Central memory CD8-positive, alpha-beta T cell (primary cell): ENCODE results near the gene TANGO2.
"Not testable (repeated sequence)": the region's sequence is repeated elsewhere in the genome, so short reads cannot be mapped to it uniquely, and the experiment has no call there.

Source experiments
- ATAC-seq: fragments of 150-1000 bp; cut with Tn5 transposase; replicated peaks from 2 replicates; pipeline ENCODE4 v1.10.0; 2022; ENCODE audit warnings: mild to moderate bottlenecking, moderate FRiP score, moderate number of reproducible peaks; ENCODE audit not compliant: poor library complexity, severe bottlenecking; ENCODE audit errors: extremely low read depth
- DNase-seq, 2 donors: peaks; one replicate each; pipeline ENCODE4 v3.0.0; 2021; ENCODE audit warnings: low spot score in 2 of 2
- H3K27ac Mint-ChIP-seq: one replicate; pipeline ENCODE4 v1.8.0; 2022; ENCODE audit warnings: low read depth, mild to moderate bottlenecking, moderate library complexity, mixed read lengths
- H3K27me3 Mint-ChIP-seq: one replicate; pipeline ENCODE4 v1.8.0; 2022; ENCODE audit warnings: mixed read lengths
- H3K36me3 Mint-ChIP-seq: one replicate; pipeline ENCODE4 v1.8.0; 2022; ENCODE audit warnings: mild to moderate bottlenecking, moderate library complexity, mixed read lengths; ENCODE audit not compliant: insufficient read depth
- H3K4me1 Mint-ChIP-seq: one replicate; pipeline ENCODE4 v1.8.0; 2022; ENCODE audit warnings: mixed read lengths
- H3K4me3 Mint-ChIP-seq: one replicate; pipeline ENCODE4 v1.8.0; 2022; ENCODE audit warnings: mild to moderate bottlenecking, moderate library complexity, mixed read lengths
- H3K9me3 Mint-ChIP-seq: one replicate; pipeline ENCODE4 v1.8.0; 2022; ENCODE audit warnings: mixed read lengths

Gene TANGO2

DNA sequence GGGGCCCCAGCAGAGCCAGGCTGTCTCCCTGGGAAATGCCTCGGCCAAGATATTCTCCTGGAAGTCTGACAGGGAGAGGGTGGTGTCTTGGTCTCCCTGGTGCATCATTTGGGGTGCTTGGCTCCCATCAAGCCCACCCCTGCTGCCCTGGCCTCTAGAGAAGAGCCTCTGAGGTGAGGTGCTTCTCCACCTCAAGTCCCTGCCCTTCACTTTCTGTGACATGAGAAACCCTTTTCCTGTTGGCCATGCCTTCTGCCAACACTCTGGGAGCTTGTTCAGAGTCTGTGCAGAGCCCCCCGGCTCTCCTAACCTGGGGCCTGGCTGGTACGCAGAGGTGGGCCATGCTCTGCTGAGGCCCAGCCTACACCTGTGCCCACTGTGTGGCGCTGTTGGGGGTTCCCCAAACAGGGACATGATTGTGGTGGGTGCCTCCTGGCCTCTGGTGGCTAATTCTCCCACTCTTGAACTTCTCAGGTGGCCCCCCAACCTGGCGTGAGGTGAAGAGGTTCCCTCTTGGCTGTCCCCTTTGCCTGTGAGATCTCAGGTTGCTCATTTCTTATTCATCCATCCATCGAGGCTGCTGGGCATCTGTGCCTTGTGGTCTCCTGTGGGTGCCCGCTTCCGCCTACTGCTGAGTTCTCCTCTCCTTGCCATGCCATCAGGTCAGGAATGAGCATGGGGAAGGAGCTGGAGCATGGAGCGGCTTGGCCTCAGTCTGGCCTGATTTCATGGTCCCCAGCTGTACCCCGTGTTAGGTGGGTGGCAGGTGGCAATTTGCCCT, 40.0 kb downstream of the TANGO2 start:
- DNase-seq (no peak), ATAC-seq (peak; percentile 43)
- Mint-ChIP-seq H3K36me3 (peaks cover 13% of the 10 kb centered on the region), H3K4me1 (peaks cover 17% of the 10 kb centered on the region), H3K9me3 (no peaks in the 10 kb centered on the region), H3K27ac (no peak overlapping the region), H3K27me3 (no peaks in the 10 kb centered on the region), H3K4me3 (no peak overlapping the region)

DNA sequence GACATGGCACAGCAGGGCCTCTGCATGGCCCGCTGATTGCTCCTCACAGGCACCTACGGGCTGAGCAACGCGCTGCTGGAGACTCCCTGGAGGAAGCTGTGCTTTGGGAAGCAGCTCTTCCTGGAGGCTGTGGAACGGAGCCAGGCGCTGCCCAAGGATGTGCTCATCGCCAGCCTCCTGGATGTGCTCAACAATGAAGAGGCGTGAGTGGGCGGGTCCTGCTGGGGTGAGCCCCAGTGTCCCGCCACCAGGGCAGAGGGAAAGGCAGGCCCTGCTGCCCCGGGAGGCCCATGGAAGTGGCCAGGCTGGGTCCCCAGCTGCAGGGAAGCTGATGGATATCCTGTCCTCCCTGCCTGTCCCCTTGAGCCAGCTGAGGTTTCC, 40.6 kb downstream of the TANGO2 start:
- no peak overlapping the region for H3K27ac Mint-ChIP-seq
- peaks cover 13% of the 10 kb centered on the region for H3K36me3 Mint-ChIP-seq
- peaks cover 17% of the 10 kb centered on the region for H3K4me1 Mint-ChIP-seq
- DNase-seq (no peak), ATAC-seq (no peak)
- H3K9me3 Mint-ChIP-seq, result no peaks in the 10 kb centered on the region
- no peak overlapping the region for H3K4me3 Mint-ChIP-seq
- no peaks in the 10 kb centered on the region for H3K27me3 Mint-ChIP-seq

DNA sequence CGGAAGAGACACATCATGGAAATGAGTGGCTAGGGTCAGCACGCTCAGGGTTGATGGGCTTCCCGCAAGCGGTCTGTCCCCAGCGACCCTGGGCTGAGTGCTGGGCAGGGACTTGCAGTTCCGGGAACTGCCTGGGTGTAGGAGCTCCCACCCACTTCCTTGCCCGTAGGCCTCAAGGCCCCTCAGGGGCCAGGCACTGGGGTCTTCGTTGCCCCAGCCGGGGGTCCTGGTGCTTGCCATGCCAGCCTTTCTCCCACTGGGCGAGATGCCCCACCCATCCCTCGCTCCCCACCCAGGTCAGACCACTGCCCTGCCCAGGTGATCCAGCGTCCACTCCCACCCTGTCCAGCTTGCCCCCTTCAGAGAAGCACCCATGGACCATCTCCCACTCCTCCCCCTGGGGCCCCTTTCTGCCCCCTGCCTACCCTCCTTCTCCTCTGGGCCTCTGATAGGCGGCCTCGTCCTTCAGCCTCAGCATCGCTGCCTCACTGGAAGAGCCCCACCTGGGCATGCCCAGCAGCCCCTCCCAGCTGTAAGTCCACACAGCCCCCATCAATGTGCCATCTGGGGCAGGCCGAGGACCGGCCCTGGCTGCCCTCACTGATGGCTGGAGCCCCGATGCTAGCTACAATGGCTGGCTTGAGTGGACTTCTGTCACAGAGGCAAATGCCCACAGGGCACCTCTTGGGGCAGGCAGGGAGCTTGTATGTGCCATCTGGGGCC, 41.3 kb downstream of the TANGO2 start:
- Mint-ChIP-seq H3K4me3 (no peak overlapping the region), H3K9me3 (no peaks in the 10 kb centered on the region), H3K27me3 (no peaks in the 10 kb centered on the region), H3K36me3 (peaks cover 10% of the 10 kb centered on the region), H3K4me1 (peaks cover 17% of the 10 kb centered on the region), H3K27ac (no peak overlapping the region)
- DNase-seq (no peak), ATAC-seq (no peak)

DNA sequence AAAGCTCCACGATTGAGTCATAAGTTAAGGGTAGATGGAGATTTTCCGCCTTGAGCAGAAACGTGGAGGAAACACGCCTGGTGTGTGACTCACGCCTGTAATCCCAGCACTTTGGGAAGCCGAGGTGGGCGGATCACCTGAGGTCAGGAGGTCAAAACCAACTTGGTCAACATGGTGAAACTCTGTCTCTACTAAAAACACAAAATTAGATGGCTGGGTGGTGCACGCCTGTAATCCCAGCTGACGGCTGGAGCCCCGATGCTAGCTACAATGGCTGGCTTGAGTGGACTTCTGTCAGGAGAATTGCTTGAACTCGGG, 41.8 kb downstream of the TANGO2 start:
- Mint-ChIP-seq H3K27ac (no peak overlapping the region), H3K4me3 (no peak overlapping the region), H3K36me3 (peaks cover 10% of the 10 kb centered on the region), H3K9me3 (no peaks in the 10 kb centered on the region), H3K27me3 (no peaks in the 10 kb centered on the region), H3K4me1 (peaks cover 17% of the 10 kb centered on the region)
- ATAC-seq (no peak), DNase-seq (no peak)

DNA sequence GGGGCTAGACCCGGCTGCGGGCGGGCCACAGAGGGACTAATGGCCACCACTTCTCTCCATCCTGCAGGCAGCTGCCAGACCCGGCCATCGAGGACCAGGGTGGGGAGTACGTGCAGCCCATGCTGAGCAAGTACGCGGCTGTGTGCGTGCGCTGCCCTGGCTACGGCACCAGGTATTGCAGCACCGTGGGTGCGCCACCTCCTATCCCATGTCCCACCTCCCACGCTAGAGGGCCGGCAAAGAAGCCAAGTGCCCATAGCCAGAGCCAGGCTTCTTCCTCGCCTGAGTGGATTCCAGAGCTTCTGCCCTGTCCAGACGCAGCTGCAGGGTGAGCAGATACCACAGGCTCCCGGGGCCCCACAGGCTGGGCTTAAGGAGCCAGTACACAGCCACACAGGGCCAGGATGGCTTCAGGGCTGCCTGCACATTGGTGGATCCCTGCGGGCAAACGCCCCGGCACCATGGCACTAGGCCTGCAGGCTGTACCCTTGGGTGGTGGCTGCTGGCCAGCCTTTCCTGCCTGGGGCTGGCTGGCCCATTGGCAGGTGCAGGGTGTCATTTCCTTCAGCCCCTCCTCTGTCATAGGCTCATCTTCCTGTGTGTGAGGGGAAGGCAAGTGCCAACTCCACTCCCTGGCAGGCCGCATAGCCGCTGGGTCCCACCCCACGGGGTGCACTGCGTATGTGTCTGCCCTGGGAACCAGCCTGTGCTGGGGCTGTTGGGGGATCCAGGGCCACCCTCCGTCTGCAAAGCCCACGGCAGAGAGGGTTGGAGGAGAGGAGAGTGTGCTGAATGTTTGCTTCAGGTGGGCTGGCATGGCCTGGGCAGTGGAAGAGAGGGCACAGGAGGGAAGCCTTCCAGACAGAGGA, 42.6 kb downstream of the TANGO2 start:
- Mint-ChIP-seq H3K36me3 (peaks cover 5% of the 10 kb centered on the region), H3K9me3 (no peaks in the 10 kb centered on the region), H3K4me1 (peaks cover 10% of the 10 kb centered on the region), H3K27me3 (no peaks in the 10 kb centered on the region), H3K27ac (no peak overlapping the region), H3K4me3 (no peak overlapping the region)
- ATAC-seq (no peak), DNase-seq (no peak)

DNA sequence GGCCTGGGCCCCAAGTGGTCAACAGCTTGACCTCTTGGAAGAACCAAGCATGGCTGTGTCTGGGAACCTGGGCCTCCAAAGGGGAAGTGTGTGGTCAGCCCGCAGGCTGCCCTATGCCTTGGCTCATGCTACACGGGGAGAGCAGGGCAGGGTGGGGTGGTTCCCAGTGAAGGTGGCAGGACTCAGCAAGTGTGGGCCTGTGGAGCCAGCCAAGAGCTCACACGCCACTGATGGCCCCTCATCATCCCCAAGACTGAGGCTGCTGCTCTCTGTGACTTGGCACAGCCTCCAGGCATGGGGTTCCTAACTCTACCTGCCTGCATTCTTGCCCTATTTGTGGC, 43.2 kb downstream of the TANGO2 start:
- Mint-ChIP-seq H3K27ac (no peak overlapping the region), H3K4me1 (peaks cover 4% of the 10 kb centered on the region), H3K4me3 (no peak overlapping the region), H3K9me3 (no peaks in the 10 kb centered on the region), H3K27me3 (no peaks in the 10 kb centered on the region), H3K36me3 (peaks cover 5% of the 10 kb centered on the region)
- DNase-seq, result no peak
- ATAC-seq, result no peak

DNA sequence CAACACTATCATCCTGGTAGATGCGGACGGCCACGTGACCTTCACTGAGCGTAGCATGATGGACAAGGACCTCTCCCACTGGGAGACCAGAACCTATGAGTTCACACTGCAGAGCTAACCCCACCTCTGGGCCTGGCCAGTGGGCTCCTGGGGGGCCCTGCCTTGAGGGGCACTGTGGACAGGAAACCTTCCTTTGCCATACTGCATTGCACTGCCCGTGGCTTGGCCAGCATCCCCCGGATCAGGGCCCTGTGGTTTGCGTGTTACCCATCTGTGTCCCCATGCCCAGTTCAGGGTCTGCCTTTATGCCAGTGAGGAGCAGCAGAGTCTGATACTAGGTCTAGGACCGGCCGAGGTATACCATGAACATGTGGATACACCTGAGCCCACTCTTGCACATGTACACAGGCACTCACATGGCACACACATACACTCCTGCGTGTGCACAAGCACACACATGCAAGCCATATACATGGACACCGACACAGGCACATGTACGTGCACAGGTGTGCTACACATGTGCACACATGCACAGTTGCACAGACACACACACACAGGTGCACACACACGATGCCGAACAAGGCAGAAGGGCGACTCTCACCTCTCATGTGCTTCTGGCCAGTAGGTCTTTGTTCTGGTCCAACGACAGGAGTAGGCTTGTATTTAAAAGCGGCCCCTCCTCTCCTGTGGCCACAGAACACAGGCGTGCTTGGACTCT, 43.8 kb downstream of the TANGO2 start:
- DNase-seq (no peak), ATAC-seq (no peak)
- H3K4me3 Mint-ChIP-seq, result no peak overlapping the region
- no peak overlapping the region for H3K27ac Mint-ChIP-seq
- H3K36me3 Mint-ChIP-seq, result peaks cover 5% of the 10 kb centered on the region
- H3K9me3 Mint-ChIP-seq, result no peaks in the 10 kb centered on the region
- no peaks in the 10 kb centered on the region for H3K4me1 Mint-ChIP-seq
- no peaks in the 10 kb centered on the region for H3K27me3 Mint-ChIP-seq

DNA sequence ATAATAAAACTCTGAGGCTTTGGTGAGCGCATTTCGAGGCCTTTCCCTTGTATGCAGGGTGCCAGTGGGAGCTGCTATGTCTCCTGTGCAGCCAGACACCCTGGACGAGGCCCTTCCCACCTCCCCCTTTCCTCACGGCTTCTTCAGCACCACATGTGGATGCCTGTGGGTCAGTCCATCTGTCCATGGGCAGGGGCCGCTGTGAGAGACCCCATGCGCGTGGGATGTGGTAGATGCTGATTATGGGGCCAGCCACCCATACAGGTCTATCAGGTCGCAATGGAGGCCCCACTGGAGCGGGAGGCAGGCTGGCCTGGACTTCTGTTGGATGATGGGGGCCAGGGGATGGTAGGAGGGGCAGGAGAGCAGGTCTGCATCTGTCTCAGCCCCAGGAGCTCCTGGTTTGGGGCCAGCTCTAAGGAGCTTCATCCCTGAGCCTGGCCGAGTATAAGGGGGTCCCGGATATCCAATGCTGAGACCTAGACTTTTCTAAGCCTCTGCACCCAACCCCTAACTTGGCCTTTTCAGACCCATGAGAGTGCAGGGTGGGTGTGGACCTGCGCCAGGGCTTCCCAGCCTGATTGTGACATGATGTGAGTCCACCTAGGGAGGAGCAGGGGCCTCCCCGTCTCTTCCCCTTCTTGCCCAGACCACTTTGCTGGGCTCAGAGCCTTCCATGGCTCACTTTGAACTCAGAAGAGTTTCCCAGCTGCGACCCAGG, 45.1 kb downstream of the TANGO2 start:
- no peak overlapping the region for H3K4me3 Mint-ChIP-seq
- H3K27ac Mint-ChIP-seq, result no peak overlapping the region
- H3K27me3 Mint-ChIP-seq, result no peaks in the 10 kb centered on the region
- no peaks in the 10 kb centered on the region for H3K9me3 Mint-ChIP-seq
- ATAC-seq, result no peak
- no peak for DNase-seq
- no peaks in the 10 kb centered on the region for H3K4me1 Mint-ChIP-seq
- H3K36me3 Mint-ChIP-seq, result peaks cover 5% of the 10 kb centered on the region

DNA sequence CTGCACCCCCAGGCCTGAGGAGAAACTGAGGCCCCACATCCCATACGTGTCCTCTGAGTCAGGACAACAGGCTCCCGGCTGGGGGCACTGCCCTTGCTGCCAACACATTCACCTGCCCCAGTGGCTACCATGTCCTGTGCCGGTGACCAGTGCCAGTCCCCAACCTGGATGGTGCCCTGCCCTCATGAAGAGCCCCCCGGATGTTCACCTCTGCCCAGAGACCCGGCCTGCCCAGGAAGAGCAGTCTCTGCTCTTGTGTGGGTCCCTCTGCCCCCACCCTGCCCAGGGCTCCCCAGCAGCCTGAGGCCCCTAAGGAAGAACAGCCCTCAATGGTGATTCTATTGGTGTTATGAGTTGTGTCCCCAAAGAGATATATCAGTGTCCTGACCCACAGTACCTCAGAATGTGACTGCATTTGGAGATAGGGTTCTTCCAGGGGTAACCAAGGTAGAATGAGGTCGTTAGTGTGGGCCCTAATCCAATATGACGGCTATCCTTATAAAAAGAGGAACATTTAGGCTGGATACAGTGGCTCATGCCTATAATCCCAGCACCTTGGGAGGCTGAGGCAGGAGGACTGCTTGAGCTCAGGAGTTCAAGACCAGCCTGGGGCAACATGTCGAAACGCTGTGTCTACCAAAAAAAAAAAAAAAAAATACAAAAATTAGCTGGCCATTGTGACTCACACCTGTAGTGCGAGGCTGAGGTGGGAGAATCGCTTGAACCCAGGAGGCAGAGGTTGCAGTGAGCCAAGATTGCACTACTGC, 45.9 kb downstream of the TANGO2 start:
- H3K4me1 Mint-ChIP-seq, result no peaks in the 10 kb centered on the region
- DNase-seq (no peak), ATAC-seq (no peak)
- no peaks in the 10 kb centered on the region for H3K9me3 Mint-ChIP-seq
- H3K27ac Mint-ChIP-seq, result peak overlapping the region; percentile 51
- H3K27me3 Mint-ChIP-seq, result no peaks in the 10 kb centered on the region
- peaks cover 3% of the 10 kb centered on the region for H3K36me3 Mint-ChIP-seq
- H3K4me3 Mint-ChIP-seq, result no peak overlapping the region

DNA sequence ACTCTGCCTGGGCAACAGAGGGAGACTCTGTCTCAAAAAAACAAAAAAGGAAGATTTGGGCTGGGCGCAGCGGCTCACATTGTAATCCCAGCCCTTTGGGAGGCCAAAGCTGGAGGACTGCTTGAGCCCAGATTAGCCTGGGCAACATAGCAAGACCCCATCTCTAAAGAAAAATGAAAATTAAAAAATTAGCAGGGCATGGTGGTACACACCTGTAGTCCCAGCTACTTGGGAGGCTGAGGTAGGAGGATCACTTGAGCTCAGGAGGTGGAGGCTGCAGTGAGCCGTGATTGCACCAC, 46.4 kb downstream of the TANGO2 start:
- not testable (repeated sequence) for DNase-seq, H3K4me1 Mint-ChIP-seq, H3K4me3 Mint-ChIP-seq, H3K9me3 Mint-ChIP-seq, H3K27me3 Mint-ChIP-seq, H3K36me3 Mint-ChIP-seq, ATAC-seq
- H3K27ac Mint-ChIP-seq, result peak overlapping the region; percentile 51

DNA sequence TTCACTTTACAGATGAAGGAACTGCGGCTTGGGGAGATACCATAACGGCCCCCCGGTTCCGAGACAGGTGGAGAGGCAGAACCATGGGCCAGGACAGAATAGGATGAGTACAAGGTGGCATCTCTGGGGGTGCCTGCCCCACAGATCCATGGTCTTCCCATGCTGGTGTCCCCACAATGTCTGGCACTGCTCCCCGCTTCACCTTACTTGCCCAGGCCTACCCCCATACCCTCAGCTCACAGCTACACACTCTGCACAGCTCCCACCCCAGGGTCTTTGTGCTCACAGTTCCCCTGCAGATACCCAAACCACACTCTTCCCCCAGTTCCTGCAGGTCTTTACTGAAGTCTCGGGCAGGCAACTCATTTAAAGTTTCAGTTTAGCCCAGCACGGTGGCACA, 47.7 kb downstream of the TANGO2 start:
- H3K27me3 Mint-ChIP-seq, result no peaks in the 10 kb centered on the region
- no peaks in the 10 kb centered on the region for H3K9me3 Mint-ChIP-seq
- no peaks in the 10 kb centered on the region for H3K4me1 Mint-ChIP-seq
- H3K4me3 Mint-ChIP-seq, result no peak overlapping the region
- peak overlapping the region; percentile 67 for H3K27ac Mint-ChIP-seq
- DNase-seq, result no peak
- no peak for ATAC-seq
- H3K36me3 Mint-ChIP-seq, result peaks cover 1% of the 10 kb centered on the region
